HT-29 (cell line): ENCODE results near the gene PAMR1. TPM values are rescaled to one million over a fixed set of nuclear protein-coding genes. Genes with fewer than 3 reads are reported as not detected.
"Not testable (repeated sequence)": the region's sequence is repeated elsewhere in the genome, so short reads cannot be mapped to it uniquely, and the experiment has no call there.

Source experiments
- DNase-seq: peaks from one replicate; pipeline ENCODE4 v3.0.0-alpha.2; 2015; ENCODE audit warnings: low spot score
- total RNA-seq: library from RNA; depleted of rRNA; stranded (reverse); fragments of >200 nt; shearing (Covaris generic); gene quantifications from 2 replicates; pipeline ENCODE4 v1.2.3, GENCODE V29; 2014

The PAMR1 gene
- total RNA-seq, 1 experiment from 2014 or later = not detected

DNA sequence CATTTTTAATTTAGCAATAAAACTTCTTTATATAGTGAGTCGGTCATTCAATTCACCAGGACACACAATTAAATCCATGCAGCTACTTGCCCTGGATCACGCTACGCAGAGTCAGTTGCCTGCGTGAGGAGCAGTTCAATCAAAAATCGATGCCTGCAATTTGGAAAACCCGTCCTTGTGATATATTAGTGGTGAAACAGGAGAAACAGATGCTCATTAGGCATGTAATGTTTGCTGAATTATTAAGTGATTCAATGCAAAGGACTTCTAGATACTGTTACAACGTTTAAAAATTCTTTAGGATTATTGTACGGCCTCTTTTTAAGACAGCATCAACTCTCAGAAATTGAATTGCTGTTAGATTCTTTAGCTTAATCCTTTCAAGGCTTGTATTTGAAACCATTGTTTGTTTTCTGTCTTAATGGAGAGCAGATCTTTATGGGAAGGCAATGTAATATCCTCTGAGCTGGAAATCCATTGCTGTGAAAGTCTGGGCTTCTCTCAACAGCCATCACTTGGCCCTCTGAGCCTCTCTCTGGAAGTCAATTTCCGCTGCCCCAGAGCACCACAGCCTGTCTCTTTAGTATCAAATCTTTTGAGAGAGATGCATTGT, 20.1 kb upstream of the PAMR1 start:
- DNase-seq = no peak

DNA sequence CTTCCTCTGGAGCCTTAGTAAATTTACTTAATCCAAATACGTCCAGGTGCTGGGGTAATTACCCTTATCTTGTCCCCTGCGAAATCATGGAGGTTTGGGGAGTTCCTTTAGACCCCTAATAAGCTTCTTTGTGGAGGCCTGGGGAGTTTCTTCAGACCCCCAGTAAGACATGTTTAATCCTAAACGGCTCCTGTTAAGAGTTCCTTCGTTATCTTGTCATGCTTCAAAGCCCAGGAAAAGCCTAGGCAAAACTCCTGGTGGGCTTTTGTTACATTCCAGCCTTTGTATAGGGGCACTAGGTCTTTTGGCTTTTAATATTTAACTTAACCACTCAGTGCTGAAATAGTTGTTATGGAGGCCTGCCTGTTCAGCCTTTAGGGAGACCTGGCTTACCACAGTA, 18.1 kb upstream of the PAMR1 start:
- DNase-seq = no peak

DNA sequence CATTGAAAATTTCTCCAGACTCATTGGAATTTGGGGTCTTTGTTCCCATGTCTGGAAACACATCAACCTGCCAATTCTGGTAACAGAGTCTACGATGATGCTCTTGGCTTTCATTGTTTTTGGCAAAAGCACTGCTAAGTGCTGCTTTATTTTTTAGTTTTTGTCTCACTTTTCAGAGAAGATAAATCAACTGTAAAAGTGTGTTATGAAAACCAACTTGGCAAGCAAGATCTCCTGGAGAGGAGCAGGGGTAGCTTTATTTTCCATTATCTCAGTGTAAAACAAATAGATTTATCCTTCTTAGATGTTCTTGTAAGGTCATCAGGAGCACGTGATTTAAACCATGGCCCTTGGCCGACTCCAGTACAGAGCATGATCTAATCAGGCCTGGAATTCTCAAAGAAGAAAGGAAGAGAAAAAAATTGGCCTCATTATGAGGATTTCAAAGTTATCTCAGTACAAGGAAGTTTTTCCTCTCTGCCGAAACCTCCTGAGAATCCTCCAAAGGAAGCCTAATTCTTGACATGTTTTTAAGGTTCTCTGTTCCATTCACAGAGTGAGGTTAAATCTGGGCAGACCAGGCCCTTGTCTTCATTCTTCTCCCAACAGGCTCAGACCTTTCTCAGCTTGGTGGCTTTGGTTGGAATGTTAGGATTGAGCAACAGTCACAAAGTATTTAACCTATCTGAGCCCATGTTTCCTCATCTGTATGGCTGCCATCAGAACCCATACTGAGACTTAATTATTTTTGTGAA, 16.4 kb upstream of the PAMR1 start:
- DNase-seq = no peak

DNA sequence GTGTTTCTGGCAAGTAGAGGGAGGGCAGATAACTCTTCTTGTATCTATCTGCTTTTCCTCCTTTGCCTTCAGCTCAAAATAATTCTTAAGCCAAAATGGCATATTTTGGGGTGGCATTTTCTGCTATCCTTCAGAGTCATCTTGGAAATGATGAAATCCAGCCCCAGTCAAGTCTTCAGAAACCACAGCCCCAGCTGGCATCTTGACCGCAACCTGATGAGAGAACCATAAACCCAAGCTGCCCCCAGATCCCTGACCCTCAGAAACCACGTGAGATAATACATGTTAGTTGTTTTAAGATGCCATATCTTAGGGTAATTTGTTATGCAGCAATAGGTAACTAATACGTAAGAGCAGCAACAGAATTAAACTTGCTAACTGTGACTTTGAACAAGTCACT, 15.1 kb upstream of the PAMR1 start:
- DNase-seq = no peak

DNA sequence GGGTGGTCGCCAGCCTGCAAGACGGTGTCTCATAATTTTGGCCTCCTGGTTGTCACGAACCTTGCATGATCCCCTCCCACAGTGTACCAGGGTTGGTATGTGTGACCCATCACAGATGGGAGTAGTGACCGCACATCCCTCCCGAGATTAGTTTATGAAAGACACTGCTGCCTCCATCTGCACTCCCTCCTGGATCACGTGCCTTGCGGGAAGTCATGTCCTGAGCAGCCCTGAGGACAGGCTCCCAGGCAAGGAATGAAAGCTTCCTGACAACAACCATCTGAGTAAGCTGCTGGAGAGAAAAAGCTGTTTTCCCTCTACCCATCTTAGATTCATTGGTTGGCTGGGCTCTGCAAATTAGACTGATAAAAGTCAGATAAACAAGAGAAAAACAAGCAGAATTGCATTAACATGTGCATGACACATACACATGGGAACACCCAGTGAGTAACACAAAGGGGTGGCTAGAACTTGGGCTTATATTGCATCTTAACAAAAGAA, 14.4 kb upstream of the PAMR1 start:
- no peak for DNase-seq

DNA sequence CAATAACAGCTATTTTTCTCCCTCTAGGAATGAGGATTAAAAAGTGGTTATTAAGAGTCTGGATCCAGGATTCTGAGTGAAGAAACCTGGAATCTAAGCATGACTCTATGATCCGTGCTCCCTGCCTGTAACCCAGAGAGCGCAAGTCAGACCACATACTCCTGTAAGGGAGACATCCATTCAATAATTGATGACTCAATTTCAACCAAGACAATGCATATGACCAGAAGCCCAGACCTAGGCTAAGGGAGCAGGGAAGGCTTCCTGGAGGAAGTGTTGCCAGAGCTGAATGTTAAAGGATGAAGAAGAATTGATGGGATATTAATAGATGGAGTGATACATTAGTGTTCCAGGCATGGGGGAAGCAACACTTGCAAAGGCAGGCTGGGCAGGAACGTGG, 13.8 kb upstream of the PAMR1 start:
- DNase-seq = no peak

DNA sequence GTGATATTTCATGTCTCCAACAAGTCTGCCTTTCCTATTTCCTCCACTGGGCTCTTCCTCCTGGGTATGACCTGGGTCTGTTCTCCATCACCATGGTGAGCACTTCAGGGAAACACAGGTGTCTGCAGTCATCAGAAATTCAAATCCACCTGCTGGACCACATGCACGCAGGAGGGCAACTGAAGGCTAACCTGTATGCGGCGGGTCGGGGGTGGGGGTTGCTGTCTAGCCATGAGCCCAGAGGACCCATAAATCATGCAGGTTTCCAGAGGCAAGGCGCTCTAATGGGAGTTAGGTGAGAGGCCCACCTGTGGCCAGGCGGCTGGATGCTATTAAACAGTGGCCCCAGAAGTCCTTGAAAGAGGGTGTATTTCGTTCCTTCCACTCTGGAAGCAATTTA, 11.1 kb upstream of the PAMR1 start:
- DNase-seq = no peak

DNA sequence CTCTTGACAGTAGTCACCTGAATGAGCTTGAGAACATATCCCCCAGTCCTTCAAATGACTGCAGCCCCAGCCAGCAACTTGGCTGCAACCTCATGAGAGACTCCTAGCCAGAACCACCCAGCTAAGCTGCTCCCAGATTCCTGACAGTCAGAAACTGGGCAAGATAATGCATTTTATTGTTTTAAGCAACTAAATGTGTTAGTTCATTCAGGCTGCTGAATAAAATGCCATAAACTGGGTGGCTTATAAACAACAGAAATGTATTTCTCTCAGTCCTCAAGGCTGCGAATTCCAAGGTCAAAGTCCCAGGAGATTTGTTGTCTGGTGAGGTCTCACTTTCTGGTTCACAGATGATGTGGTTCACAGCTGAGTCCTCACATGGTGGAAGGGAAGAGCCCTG, 5.8 kb upstream of the PAMR1 start:
- DNase-seq = no peak

DNA sequence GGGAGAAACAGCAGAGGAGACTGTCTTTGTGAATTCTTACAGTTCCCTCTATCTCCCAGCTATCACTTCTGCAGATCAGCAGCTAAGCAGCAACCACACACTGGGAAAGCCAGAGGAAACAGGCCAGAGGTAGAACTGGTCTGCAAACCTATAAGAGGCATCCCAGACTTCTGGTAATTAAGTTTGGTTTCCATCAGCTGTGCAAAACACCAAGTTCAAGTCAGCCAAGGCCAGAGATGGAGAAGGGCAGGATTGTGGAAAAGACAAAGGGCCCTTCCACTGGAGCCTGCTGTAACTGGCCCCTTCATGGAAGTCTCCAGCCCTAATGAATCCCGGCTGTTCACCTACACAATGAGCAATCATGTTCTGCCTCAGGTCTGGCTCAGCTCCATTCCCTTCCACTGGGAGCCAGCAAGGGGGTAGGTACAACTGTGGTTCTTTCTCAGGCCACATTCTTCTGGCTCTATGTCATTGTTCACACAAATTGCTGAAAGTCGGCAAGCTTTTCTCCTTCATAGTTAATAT, 4.6 kb upstream of the PAMR1 start:
- DNase-seq = no peak

DNA sequence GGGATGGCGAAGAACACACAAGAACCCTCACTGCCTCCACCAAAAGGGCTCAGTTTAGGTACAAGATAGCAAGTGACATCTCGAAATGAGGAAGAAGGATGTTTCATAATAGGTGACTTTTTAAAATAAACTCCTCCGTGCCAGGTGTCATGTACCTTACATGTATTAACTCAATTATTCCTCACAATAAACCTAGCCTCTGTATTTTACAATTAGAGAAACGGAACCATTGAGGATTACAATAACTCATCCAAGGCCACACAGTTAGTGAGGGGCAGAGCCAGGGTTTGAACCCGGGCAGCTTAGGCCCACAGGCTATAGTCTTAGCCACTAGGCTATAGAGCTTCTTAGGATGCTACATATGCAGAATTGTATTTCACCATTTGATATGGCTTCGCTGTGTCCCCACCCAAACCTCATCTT, 965 bp upstream of the PAMR1 start:
- DNase-seq = peak; percentile 4

DNA sequence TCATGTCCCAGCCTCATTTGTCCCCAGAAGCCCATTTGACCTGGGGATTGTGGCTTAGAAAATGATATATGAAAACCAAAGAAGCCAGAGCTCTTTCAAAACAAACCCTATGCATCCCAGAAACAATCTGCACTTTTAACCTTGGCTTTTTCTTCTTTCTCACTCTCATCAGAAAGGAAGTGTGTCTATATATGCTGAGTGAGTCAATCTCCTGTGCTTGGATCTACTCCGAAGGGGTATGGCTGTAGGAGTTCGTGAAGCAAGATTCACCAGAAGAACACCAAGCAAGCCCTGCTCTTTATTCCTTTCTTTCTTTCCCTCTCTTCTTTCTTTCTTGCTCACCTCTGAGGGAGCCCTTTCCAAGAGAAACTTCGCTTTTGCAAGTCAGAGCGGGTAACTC, 636 bp downstream of the PAMR1 start:
- DNase-seq = no peak

DNA sequence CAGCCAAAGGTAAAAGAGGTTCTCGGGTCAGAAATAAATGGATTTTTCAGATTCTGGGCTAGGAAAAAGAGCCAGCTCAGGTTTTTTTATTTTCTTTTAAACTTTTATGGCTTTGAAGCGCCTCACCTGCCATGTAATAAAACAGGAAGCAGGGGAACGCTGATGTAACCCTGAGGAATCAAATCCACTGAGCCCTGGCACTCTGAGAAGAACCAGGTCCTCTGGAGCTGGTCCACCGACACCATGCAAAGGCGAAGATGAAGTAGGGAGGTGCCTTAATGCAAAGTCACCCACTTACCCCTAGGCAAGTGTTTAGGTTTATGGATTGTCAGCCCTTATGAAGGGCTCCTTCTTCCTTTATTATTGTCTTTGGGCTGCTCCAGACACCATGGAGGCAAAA, 1.6 kb downstream of the PAMR1 start:
- no peak for DNase-seq

DNA sequence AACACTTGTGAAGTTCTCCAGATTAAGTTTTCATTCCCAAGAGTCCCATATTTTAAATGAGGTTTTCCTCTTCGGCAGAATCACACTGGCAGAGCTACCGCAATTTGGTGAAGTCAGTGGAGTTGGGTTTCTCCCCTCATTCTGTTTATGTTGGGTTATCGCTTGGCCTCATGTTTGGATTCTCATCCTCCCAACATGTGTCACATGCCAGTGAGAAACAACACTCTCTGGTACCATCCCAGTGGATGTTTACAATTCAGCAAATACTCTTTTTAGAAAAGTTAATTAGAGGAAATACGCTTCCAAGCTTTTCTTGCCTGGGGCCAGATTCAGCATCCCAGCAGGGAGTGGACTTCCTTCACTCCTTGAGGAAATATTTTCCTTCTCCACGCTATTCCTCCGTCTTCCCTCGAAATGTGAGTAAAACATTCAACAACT, 2.1 kb downstream of the PAMR1 start:
- DNase-seq = no peak

DNA sequence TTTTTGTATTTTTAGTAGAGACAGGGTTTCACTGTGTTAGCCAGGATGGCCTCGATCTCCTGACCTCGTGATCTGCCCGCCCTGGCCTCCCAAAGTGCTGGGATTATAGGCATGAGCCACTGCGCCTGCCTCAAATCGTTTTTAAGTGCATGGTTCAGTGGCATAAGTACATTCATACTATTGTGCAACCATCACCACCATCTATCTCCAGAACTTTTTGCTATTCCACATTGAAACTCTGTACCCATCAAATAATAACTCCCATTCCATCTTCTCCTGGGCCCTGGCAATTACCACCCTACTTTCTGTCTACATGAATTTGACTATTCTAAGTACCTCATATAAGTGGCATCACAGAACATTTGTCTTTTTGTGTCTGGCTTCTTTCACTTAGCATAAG, 3.3 kb downstream of the PAMR1 start:
- not testable (repeated sequence) for DNase-seq

DNA sequence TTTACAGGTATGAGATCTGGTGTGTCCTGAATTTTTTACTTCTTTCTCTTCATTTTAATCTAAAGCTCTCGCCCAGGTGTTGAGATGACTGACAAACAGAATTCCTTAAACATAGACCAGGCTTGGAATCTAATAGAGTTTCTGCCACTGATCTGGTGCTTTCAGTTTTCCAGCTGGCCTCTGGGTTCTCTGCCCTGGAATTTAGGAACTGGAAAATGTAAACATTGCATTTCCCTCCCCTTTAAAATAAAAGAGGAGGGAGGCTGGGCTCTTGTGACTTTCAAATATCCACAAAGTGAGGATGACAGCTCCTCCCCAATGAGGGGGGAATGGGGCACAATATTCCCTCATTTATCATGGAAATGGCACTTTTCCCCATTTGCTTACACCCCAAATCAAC, 5.0 kb downstream of the PAMR1 start:
- DNase-seq = no peak

DNA sequence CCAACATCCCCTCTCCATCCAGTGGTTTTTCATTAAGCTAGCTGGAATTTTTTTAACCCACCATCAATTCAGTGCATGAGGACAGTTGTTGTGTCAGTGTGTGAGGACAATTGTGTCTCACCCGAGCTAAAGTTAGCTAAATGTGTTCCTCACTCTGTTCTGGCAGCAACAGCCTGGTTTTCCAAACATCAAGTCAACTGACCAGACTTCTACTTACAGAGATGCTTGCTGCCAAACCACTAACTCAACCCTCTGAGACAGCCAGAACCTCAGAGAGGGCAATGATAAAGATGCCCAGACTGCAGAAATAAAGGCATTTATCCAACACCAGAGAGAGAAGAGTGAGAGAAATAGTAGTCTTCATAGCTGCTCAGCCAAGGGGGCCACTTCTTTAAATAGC, 6.7 kb downstream of the PAMR1 start:
- DNase-seq = no peak

DNA sequence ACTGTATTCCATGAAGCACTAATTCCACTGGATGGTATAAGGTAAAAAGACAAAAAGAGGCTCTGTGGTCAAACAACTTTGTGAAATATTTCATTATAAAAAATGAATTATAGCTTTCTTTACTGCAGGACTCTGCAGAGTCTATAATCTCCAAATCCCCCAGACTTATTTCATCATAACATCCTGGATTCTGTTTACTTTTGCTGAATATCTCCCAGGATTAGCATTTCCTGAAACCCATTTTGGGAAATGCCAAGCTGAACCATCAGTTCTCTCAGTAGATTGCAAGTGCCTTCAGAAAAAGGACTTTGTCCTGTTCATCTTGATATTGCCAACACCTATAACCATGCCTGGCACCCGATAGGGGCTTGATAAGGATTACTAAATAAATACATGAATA, 7.9 kb downstream of the PAMR1 start:
- DNase-seq = no peak

DNA sequence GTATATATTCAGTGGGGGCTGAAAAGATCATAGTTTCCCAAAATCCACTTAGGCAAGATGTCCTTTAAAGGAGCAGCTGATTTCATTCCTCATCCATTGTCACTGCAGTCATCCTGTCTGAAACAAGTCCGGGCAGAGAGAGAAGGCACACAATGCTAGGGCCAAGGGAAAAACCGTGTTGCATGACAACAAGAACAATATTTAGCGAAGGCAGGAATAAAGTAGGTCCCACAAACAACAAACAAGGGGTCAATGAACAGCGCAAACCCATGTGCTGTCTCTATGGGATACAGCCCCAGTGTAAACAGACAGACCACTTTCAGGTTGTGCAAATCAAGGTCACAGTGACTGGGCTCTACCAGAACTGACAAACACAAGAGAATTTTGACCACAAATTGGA, 9.0 kb downstream of the PAMR1 start:
- DNase-seq = no peak

DNA sequence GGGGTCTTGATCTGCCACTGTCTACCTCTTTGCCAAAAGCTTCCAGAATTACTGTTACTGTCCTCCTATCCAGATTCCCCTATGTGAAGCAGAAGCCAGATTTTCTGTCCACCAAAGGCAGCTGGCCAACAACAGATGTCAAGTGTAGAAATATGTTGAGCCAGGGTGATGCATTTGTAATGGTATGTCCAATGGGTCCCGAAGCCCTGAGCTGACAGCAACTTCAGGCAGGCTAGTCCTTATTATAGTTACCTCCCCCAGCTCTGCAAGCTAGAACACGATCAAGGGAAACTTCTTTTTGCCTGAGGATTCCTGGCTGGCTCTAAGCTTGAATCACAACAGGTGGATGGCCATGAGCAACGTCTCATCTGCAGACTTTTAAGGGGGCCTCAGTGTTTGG, 10.2 kb downstream of the PAMR1 start:
- DNase-seq = no peak

DNA sequence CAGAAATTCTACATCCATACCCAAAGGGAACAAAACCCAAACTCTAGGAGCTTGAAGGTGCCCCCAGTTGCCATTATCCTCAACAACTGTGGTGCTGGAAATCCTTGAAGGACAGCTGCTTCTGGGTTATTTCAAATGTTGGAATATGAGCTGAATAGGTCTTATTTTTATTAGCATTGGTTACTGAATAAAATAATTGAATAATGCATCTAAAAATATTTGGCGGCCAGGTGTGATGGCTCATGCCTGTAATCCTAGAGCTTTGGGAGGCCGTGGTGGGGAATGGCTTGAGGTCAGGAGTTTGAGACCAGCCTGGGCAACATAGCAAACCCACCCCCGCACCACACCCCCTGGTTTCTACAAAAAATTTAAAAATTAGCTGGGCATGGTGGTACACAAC, 10.9 kb downstream of the PAMR1 start:
- DNase-seq = no peak

DNA sequence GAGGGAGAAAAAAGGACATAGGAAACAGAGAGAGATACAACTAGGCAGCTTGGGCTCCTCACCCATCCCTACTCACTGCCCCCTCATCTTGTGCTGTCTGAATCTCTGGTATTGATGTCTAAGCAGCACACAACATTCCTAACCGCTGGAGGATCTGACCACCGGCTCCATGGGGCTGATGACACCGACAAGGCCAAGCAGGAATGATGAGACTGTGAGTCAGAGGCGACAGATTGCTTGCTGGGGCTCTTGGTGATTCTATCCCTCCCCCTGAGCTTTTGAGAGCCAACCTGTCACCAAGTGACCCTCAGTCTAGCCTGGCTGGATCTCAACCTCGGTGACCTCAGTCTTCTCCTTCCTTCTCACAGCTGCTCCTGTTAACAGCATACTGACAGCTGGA, 13.8 kb downstream of the PAMR1 start:
- no peak for DNase-seq

DNA sequence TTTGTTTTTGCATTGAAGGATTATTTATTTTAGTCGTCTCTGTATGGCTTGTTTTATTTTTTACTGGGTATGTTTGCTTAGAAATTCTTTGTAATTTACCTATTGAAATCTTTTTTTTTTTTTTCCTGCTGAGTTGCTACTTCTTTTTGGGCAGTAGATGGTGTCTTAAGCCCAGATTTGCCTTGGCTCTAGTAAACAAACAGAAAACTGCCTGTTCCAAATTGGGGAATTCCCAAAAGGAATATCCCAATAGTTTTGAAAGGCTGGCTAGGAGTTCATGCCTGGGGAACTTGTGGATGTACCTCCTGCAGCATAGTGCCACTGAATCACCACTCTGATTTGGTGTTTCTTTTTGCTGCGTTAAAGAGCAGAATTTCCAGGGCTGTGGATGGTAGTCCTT, 17.7 kb downstream of the PAMR1 start:
- DNase-seq = no peak

DNA sequence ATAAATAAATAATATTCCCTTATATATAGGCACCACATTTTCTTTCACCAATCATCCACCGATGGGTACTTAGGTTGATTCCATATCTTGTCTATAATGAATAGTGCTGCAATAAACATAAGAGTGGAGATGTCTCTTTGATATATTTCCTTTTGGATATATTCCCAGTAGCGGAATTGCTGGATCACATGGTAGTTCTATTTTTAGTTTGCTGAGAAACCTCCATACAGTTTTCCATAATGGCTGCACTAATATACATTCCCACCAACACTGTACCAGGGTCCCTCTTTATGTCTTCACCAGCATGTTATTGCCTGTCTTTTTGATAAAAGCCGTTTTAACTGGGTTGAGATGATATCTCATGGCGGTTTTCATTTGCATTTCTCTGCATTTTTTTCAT, 23.6 kb downstream of the PAMR1 start:
- DNase-seq = no peak
